GM12878 (cell line): ENCODE measurements around the gene ADGRV1. TPM values are rescaled to one million over a fixed set of nuclear protein-coding genes. Genes with fewer than 3 reads are reported as not detected.

Experiments
- ATAC-seq: fragments of 200-7000 bp; cut with Tn5 transposase; 3 replicates; pipeline ENCODE4 v1.9.1; 2020; ENCODE audit warnings: mild to moderate bottlenecking, moderate library complexity
- BruUV-seq: library from RNA; stranded (reverse); fragments of 400-500 nt; replicated peaks from 2 replicates; lab custom pipeline; 2021; lab: Mats Ljungman, UMichigan
- CTCF ChIA-PET: fragments of 300-600 bp; sonication (Branson Sonifier 250); formaldehyde crosslinking; extraction: SDS; loops from one replicate; lab custom pipeline; 2021; ENCODE audit warnings: inconsistent platforms; lab: Yijun Ruan, JAX
- POLR2A ChIA-PET: fragments of 350-600 bp; formaldehyde crosslinking; extraction: SDS; loops from one replicate; lab custom pipeline; 2021; ENCODE audit warnings: inconsistent platforms; lab: Charles Lee
- RAD21 ChIA-PET: fragments of 300-600 bp; sonication (Branson Sonifier 250); formaldehyde crosslinking; loops from one replicate; lab custom pipeline; 2023; ENCODE audit warnings: antibody characterized with exemption; ENCODE audit not compliant: unreplicated experiment; lab: Charles Lee
- SMC1A ChIA-PET: fragments of 300-600 bp; sonication (Branson Sonifier 250); formaldehyde crosslinking; loops from one replicate; lab custom pipeline; 2023; ENCODE audit not compliant: unreplicated experiment, uncharacterized antibody; lab: Charles Lee
- DNase-seq: peaks from one replicate; pipeline ENCODE4 v3.0.0-alpha.2; 2011; ENCODE audit warnings: low read depth, low spot score
- FAIRE-seq: peaks from 3 replicates; lab custom pipeline; 2011; peaks lifted over from hg19 to GRCh38; lab: Jason Lieb, UNC
- H2AFZ ChIP-seq: 2 replicates; pipeline ENCODE4 v1.6.0; 2011; ENCODE audit warnings: low read depth, low read length, control low read depth; ENCODE audit not compliant: control insufficient read depth
- H3K27ac ChIP-seq: 2 replicates; pipeline ENCODE4 v1.5.1; 2011; ENCODE audit warnings: control low read depth; ENCODE audit not compliant: control insufficient read depth, insufficient read depth
- H3K27me3 ChIP-seq, 2 experiments: replicated peaks in 1 of 2; 2 replicates each; pipeline versions ENCODE4 v1.6.0 to v1.6.1; 2011; ENCODE audit warnings: low read length in 1 of 2; ENCODE audit not compliant: control insufficient read depth in 2 of 2, insufficient read depth in 2 of 2
- H3K36me3 ChIP-seq, 2 experiments: 2 replicates each; pipeline ENCODE4 v1.5.1; 2011; ENCODE audit warnings: low read length in 1 of 2; ENCODE audit not compliant: control insufficient read depth in 2 of 2, insufficient read depth in 2 of 2
- H3K4me1 ChIP-seq: 2 replicates; pipeline ENCODE4 v1.6.1; 2011; ENCODE audit warnings: mild to moderate bottlenecking, low read length, moderate library complexity, mixed read lengths; ENCODE audit not compliant: control insufficient read depth, insufficient read depth
- H3K4me2 ChIP-seq: 2 replicates; pipeline ENCODE4 v1.6.0; 2011; ENCODE audit warnings: control low read depth; ENCODE audit not compliant: control insufficient read depth, insufficient read depth
- H3K4me3 ChIP-seq: fragments of 200-600 bp; sonication (generic); 2 replicates; pipeline ENCODE4 v1.5.1; 2016
- H3K79me2 ChIP-seq: 2 replicates; pipeline ENCODE4 v1.6.0; 2011; ENCODE audit warnings: low read length; ENCODE audit not compliant: control insufficient read depth, insufficient read depth
- H3K9ac ChIP-seq: 2 replicates; pipeline ENCODE4 v1.8.0; 2011; ENCODE audit warnings: low read length, control low read depth, mixed read lengths; ENCODE audit not compliant: control insufficient read depth, insufficient read depth
- H3K9me3 ChIP-seq: replicated peaks from 3 replicates; pipeline ENCODE4 v1.5.1; 2011; ENCODE audit warnings: mild to moderate bottlenecking, low read length; ENCODE audit not compliant: control insufficient read depth, insufficient read depth
- H4K20me1 ChIP-seq: 2 replicates; pipeline ENCODE4 v1.6.0; 2011; ENCODE audit not compliant: control insufficient read depth, insufficient read depth
- BCLAF1 ChIP-seq: fragments of 450-650 bp; IDR thresholded peaks from 2 replicates; pipeline ENCODE4 v1.6.1; 2017; ENCODE audit warnings: antibody characterized with exemption, mild to moderate bottlenecking, moderate library complexity
- KAT2A ChIP-seq: conservative IDR thresholded peaks from 2 replicates; pipeline ENCODE4 v1.6.1; 2011; ENCODE audit warnings: low read depth, low read length; ENCODE audit not compliant: control insufficient read depth
- LARP7 ChIP-seq: fragments of 450-650 bp; IDR thresholded peaks from 2 replicates; pipeline ENCODE4 v1.6.1; 2017; ENCODE audit warnings: mild to moderate bottlenecking
- NR2C1 ChIP-seq: fragments of 450-650 bp; IDR thresholded peaks from 2 replicates; pipeline ENCODE4 v1.6.1; 2017; ENCODE audit warnings: antibody characterized with exemption, mild to moderate bottlenecking, moderate library complexity
- PAX8 ChIP-seq: fragments of 450-650 bp; IDR thresholded peaks from 2 replicates; pipeline ENCODE4 v1.6.1; 2017; ENCODE audit warnings: mild to moderate bottlenecking, moderate library complexity
- RELA ChIP-seq: fragments of 450-650 bp; IDR thresholded peaks from 2 replicates; pipeline ENCODE4 v1.8.0; 2014; ENCODE audit warnings: borderline replicate concordance; ENCODE audit not compliant: partially characterized antibody
- TCF12 ChIP-seq: IDR thresholded peaks from 2 replicates; pipeline ENCODE4 v1.6.1; 2011; ENCODE audit warnings: low read depth, mild to moderate bottlenecking, low read length
- WGBS: methylation state at CpG from one replicate; pipeline ENCODE4 v1.1.6; 2016; ENCODE audit warnings: low lambda C conversion rate; ENCODE audit not compliant: insufficient replicate concordance, insufficient coverage; ENCODE audit errors: missing lambda C conversion rate; 5-methylcytosine and 5-hydroxymethylcytosine counted together
- in situ Hi-C: fragments of 300-500 bp; cut with MboI; formaldehyde crosslinking; loops from 9 replicates; pipeline ENCODE4 v1.14.3; 2018; ENCODE audit warnings: mixed read lengths
- intact Hi-C: fragments of 100-400 bp; cut with micrococcal nuclease; formaldehyde crosslinking; loops from one replicate; pipeline ENCODE4 v1.14.2; 2022; ENCODE audit not compliant: unreplicated experiment
- polyA plus RNA-seq, 11 experiments: library from polyadenylated mRNA; depleted of rRNA in 4 of 11; unstranded in 6 of 11; stranded (reverse) in 5 of 11; fragments of >200 nt; fragmentation: Nextera tagmentation in 4 of 11; fragmentation: Illumina TruSeq in 1 of 11; extraction: Ambion mirVana in 4 of 11; extraction: Trizol in 1 of 11; gene quantifications; 1 replicate in 1 of 11; 2 replicates in 10 of 11; pipeline versions ENCODE4 v1.2.1 to v1.2.3, GENCODE V29; 2011 to 2016; ENCODE audit warnings: inconsistent platforms in 2 of 11, missing spikeins in 2 of 11, low read depth in 1 of 11
- total RNA-seq, 4 experiments: library from RNA; depleted of rRNA in 3 of 4; stranded (reverse); fragments of >200 nt in 3 of 4; fragmentation: Illumina TruSeq in 1 of 4; extraction: Trizol in 1 of 4; gene quantifications; 2 replicates each; pipeline versions ENCODE4 v1.2.1 to v1.2.3, GENCODE V29; 2013 to 2021

The ADGRV1 gene
- total and polyA plus RNA-seq, 10 of the 15 experiments (the other 5 are each of a cell fraction or from before 2014, with no cell fraction given) = 0.04 to 8.1 (median 0.16) TPM; not detected in 1

- FAIRE-seq = no peak
- H3K79me2 ChIP-seq = no peaks in the 10 kb centered on the region
- WGBS = 38% methylated on average over 4 of the region's 4 CpGs
- TF ChIP-seq PAX8 (no peak), NR2C1 (no peak), TCF12 (no peak), RELA (no peak), LARP7 (no peak), BCLAF1 (no peak), KAT2A (no peak)
- ChIA-PET RAD21 (no interaction called here), SMC1A (interaction anchor here (0.9 kb wide), 1 partner anchor 14 kb away, joined by 4 read pairs; no protein-coding TSS in a partner anchor), CTCF (no interaction called here), POLR2A (no interaction called here)
- no peak overlapping the region for H3K4me2 ChIP-seq
- BruUV-seq = no TSS peak
- ATAC-seq = no peak
- H3K9ac ChIP-seq = no peak overlapping the region
- in situ Hi-C loops (no loop called here), intact Hi-C loops (no loop called here)
- DNase-seq = no peak
- no peak overlapping the region for H2AFZ ChIP-seq
- H3K4me3 ChIP-seq = no peak overlapping the region
- no peaks in the 10 kb centered on the region for H3K9me3 ChIP-seq
- no peaks in the 10 kb centered on the region for H4K20me1 ChIP-seq
- H3K27ac ChIP-seq = no peak overlapping the region
- H3K36me3 ChIP-seq = no peaks in the 10 kb centered on the region
- no peaks in the 10 kb centered on the region for H3K4me1 ChIP-seq
- H3K27me3 ChIP-seq = no peaks in the 10 kb centered on the region
Measured at GRCh38 chr5:90967851-90968250, 409.3 kb downstream of the ADGRV1 start.
